Activated CD4-positive, alpha-beta T cell treated with anti-CD3 and anti-CD28 coated beads, Interleukin-2, amount 10 ng/mL, durations not matched to agents 7 days and 5 days (primary cell): ENCODE results near the gene FBXO4. TPM values are rescaled to one million over a fixed set of nuclear protein-coding genes. Genes with fewer than 3 reads are reported as not detected.

Experiments
- CTCF ChIA-PET: fragments of 350-600 bp; sonication (Branson Sonifier 250); formaldehyde crosslinking; loops from one replicate; lab custom pipeline; 2021; ENCODE audit warnings: antibody characterized with exemption; lab: Charles Lee
- POLR2A ChIA-PET: fragments of 350-600 bp; sonication (Branson Sonifier 250); formaldehyde crosslinking; loops from one replicate; lab custom pipeline; 2021; ENCODE audit warnings: antibody characterized with exemption; lab: Charles Lee
- DNase-seq: peaks from one replicate; pipeline ENCODE4 v3.0.0-alpha.2; 2020
- H3K27ac Mint-ChIP-seq: one replicate; pipeline ENCODE4 v1.8.0; 2021; ENCODE audit warnings: mild to moderate bottlenecking, moderate library complexity, mixed read lengths
- H3K27me3 Mint-ChIP-seq: one replicate; pipeline ENCODE4 v1.8.0; 2021; ENCODE audit warnings: mixed read lengths
- H3K36me3 Mint-ChIP-seq: one replicate; pipeline ENCODE4 v1.8.0; 2021; ENCODE audit warnings: low read depth, mixed read lengths
- H3K4me1 Mint-ChIP-seq: one replicate; pipeline ENCODE4 v1.8.0; 2021; ENCODE audit warnings: mixed read lengths
- H3K4me3 Mint-ChIP-seq: one replicate; pipeline ENCODE4 v1.8.0; 2021; ENCODE audit warnings: mild to moderate bottlenecking, moderate library complexity, mixed read lengths
- H3K9me3 Mint-ChIP-seq: one replicate; pipeline ENCODE4 v1.8.0; 2021; ENCODE audit warnings: mixed read lengths
- total RNA-seq, 2 experiments: library from RNA; stranded (reverse); gene quantifications; one replicate each; pipeline ENCODE4 v1.2.3, GENCODE V29; 2021

Gene FBXO4
- total RNA-seq, 2 experiments from 2014 or later = 13.9 to 14.8 TPM

- Mint-ChIP-seq H3K9me3 (peaks cover 2% of the 10 kb centered on the region), H3K4me3 (peak overlapping the region; percentile 5), H3K36me3 (peaks cover 7% of the 10 kb centered on the region), H3K27ac (peak overlapping the region; percentile 65), H3K4me1 (peaks cover 22% of the 10 kb centered on the region), H3K27me3 (peaks cover 36% of the 10 kb centered on the region)
- DNase-seq = no peak
- POLR2A ChIA-PET = no interaction called here
- CTCF ChIA-PET = interaction anchor here (0.8 to 1.2 kb wide), 4 partner anchors 8 to 152 kb away, joined by 3 to 5 read pairs (median 3); partner anchors contain the start of gene RIMOC1
Observed at GRCh38 chr5:41893074-41893851, 31.8 kb upstream of the FBXO4 start.

DNA sequence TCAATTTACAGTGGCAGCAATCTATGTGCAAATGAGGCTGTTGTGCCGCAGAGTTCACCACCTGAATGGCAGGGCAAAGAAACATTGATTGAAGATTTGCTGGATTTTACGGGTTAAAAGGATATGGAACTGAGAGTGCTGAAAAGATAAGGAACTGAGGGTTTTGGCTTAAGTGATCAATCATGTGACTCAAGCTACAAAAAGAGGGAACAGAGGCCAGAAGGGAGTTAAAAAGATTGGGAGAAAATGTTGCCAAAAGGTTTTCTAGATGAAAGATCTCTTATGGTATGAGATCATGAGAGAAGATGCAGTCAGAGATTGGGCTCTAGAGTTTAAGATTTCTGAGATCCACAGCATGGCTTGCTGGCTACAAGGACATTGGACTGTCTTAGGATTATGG lies 28.9 kb upstream of the FBXO4 start:
- ChIA-PET CTCF (interaction anchor here (0.8 kb wide), 1 partner anchor 11 kb away, joined by 3 read pairs; no protein-coding TSS in a partner anchor), POLR2A (no interaction called here)
- H3K9me3 Mint-ChIP-seq = peaks cover 2% of the 10 kb centered on the region
- DNase-seq = no peak
- H3K27ac Mint-ChIP-seq = no peak overlapping the region
- peaks cover 33% of the 10 kb centered on the region for H3K27me3 Mint-ChIP-seq
- H3K36me3 Mint-ChIP-seq = peaks cover 7% of the 10 kb centered on the region
- no peak overlapping the region for H3K4me3 Mint-ChIP-seq
- peaks cover 18% of the 10 kb centered on the region for H3K4me1 Mint-ChIP-seq

- ChIA-PET POLR2A (interaction anchor here (0.8 to 1.4 kb wide), 4 partner anchors 18 to 1117 kb away, joined by 3 to 9 read pairs (median 4); partner anchors contain the start of gene FBXO4), CTCF (interaction anchor here (0.8 to 1.4 kb wide), 6 partner anchors 9 to 1089 kb away, joined by 3 to 8 read pairs (median 6); no protein-coding TSS in a partner anchor)
- peak overlapping the region; percentile 97 for H3K4me3 Mint-ChIP-seq
- peaks cover 26% of the 10 kb centered on the region for H3K36me3 Mint-ChIP-seq
- H3K27ac Mint-ChIP-seq = peak overlapping the region; percentile 97
- DNase-seq = no peak
- H3K4me1 Mint-ChIP-seq = peaks cover 43% of the 10 kb centered on the region
- H3K27me3 Mint-ChIP-seq = peaks cover 8% of the 10 kb centered on the region
- H3K9me3 Mint-ChIP-seq = no peaks in the 10 kb centered on the region
Observed at GRCh38 chr5:41903382-41903891, 21.6 kb upstream of the FBXO4 start.

DNA sequence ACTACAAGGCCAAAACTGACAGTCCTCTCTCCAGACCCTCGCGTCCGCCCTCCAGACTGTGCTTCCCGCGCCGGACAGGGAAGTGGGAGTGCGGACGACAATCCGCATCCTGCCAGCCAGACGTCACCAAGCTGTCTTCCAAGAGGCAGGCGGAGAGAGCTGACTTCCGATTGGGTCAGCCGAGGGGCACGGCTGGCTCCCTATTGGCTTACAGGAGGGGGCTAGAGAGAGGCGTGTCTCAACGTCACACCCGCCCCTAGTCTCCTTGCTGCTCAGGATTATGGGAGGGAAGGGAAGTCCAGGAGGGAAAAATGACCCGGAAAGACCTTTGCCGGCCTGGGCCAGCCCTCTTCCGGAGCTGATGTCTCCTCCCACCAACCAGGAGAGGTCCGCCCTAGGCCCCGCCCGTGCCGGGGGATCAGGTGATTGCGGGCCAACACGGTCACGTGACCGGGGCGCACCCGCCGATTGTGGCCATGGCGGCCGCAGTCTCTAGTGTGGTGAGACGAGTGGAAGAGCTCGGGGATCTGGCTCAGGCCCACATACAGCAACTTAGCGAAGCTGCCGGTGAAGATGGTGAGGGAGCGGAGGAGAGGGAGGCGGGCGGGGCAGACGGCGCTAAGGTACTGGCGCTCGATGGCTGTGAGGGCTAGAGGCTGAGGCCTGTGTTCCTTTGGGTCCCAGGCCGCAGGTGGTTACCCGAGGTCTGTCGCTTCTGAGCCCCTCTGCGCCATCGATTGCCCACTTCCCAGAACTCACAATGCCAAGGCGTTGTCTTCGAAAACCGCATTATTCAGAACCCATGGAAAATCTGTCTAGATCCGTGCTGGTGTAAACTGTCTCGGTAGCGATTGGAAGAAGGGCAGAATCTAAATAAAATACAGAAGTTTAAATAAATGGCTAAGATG lies 20.9 kb upstream of the FBXO4 start, which contains the start of gene RIMOC1:
Gene RIMOC1 (plus strand): TSS at position 453 of the 908 bp plus-strand sequence. CDS start 24 bp downstream, at position 477.
- Mint-ChIP-seq H3K9me3 (no peaks in the 10 kb centered on the region), H3K4me3 (peak within 1 kb of the TSS; percentile 97), H3K4me1 (peaks cover 47% of the 10 kb centered on the region), H3K36me3 (peaks cover 30% of the 10 kb centered on the region), H3K27me3 (peaks cover 4% of the 10 kb centered on the region), H3K27ac (peak within 1 kb of the TSS; percentile 97)
- ChIA-PET POLR2A (interaction anchor here (0.8 to 1.4 kb wide), 5 partner anchors 19 to 1116 kb away, joined by 3 to 9 read pairs (median 3); partner anchors contain the start of gene FBXO4), CTCF (interaction anchor here (0.8 to 1.4 kb wide), 7 partner anchors 9 to 1088 kb away, joined by 3 to 8 read pairs (median 5); partner anchors contain the start of gene FBXO4)
- peak; percentile 99 for DNase-seq

GRCh38 chr5:41906151-41906550 lies 18.9 kb upstream of the FBXO4 start:
- Mint-ChIP-seq H3K27ac (no peak overlapping the region), H3K9me3 (no peaks in the 10 kb centered on the region), H3K4me3 (no peak overlapping the region), H3K4me1 (peaks cover 49% of the 10 kb centered on the region), H3K27me3 (peaks cover 3% of the 10 kb centered on the region), H3K36me3 (peaks cover 42% of the 10 kb centered on the region)
- CTCF ChIA-PET = no interaction called here
- no peak for DNase-seq
- POLR2A ChIA-PET = no interaction called here

GRCh38 chr5:41908374-41909079 lies 16.6 kb upstream of the FBXO4 start:
- H3K4me3 Mint-ChIP-seq = no peak overlapping the region
- CTCF ChIA-PET = interaction anchor here (0.6 kb wide), 1 partner anchor 15 kb away, joined by 3 read pairs; no protein-coding TSS in a partner anchor
- H3K36me3 Mint-ChIP-seq = peaks cover 56% of the 10 kb centered on the region
- no peak overlapping the region for H3K27ac Mint-ChIP-seq
- no peaks in the 10 kb centered on the region for H3K27me3 Mint-ChIP-seq
- DNase-seq = no peak
- H3K9me3 Mint-ChIP-seq = no peaks in the 10 kb centered on the region
- H3K4me1 Mint-ChIP-seq = peaks cover 42% of the 10 kb centered on the region
- POLR2A ChIA-PET = no interaction called here

GRCh38 chr5:41918105-41918504 lies 7.0 kb upstream of the FBXO4 start:
- DNase-seq = no peak
- H3K27me3 Mint-ChIP-seq = no peaks in the 10 kb centered on the region
- no peak overlapping the region for H3K4me3 Mint-ChIP-seq
- ChIA-PET POLR2A (no interaction called here), CTCF (no interaction called here)
- H3K4me1 Mint-ChIP-seq = peaks cover 1% of the 10 kb centered on the region
- peaks cover 64% of the 10 kb centered on the region for H3K36me3 Mint-ChIP-seq
- no peaks in the 10 kb centered on the region for H3K9me3 Mint-ChIP-seq
- H3K27ac Mint-ChIP-seq = no peak overlapping the region

- ChIA-PET POLR2A (interaction anchor here (0.6 kb wide), 1 partner anchor 186 kb away, joined by 3 read pairs; no protein-coding TSS in a partner anchor), CTCF (no interaction called here)
- no peak for DNase-seq
- Mint-ChIP-seq H3K27ac (no peak overlapping the region), H3K4me3 (no peak overlapping the region), H3K36me3 (peaks cover 39% of the 10 kb centered on the region), H3K9me3 (no peaks in the 10 kb centered on the region), H3K27me3 (no peaks in the 10 kb centered on the region), H3K4me1 (peaks cover 15% of the 10 kb centered on the region)
Observed at GRCh38 chr5:41921166-41921565, 3.9 kb upstream of the FBXO4 start.

DNA sequence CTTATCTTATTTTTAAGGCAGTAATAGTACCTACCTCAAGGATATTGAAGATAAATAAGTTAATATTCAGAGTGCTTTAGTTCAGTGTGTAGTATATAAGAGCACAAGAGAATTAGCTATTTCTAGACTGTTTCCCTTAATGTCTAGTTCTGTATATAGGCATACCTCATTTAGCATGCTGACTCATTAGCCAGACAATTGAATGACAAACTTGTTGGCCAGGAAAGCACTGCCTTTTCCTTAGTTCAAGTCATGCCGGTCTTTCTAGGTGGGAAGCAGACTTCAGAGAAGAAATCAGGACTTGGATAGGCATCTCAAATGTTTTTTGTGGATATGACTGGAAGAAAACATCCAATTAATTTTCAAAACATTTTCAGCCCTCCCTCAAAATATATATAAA lies 3.2 kb upstream of the FBXO4 start:
- POLR2A ChIA-PET = no interaction called here
- CTCF ChIA-PET = no interaction called here
- Mint-ChIP-seq H3K27me3 (no peaks in the 10 kb centered on the region), H3K4me1 (peaks cover 21% of the 10 kb centered on the region), H3K4me3 (no peak overlapping the region), H3K27ac (no peak overlapping the region), H3K9me3 (no peaks in the 10 kb centered on the region), H3K36me3 (peaks cover 36% of the 10 kb centered on the region)
- no peak for DNase-seq

- Mint-ChIP-seq H3K9me3 (no peaks in the 10 kb centered on the region), H3K27me3 (no peaks in the 10 kb centered on the region), H3K4me1 (peaks cover 25% of the 10 kb centered on the region), H3K4me3 (peak overlapping the region; percentile 87), H3K27ac (peak overlapping the region; percentile 95), H3K36me3 (peaks cover 23% of the 10 kb centered on the region)
- no peak for DNase-seq
- ChIA-PET POLR2A (no interaction called here), CTCF (interaction anchor here (0.7 to 1.7 kb wide), 4 partner anchors 15 to 65 kb away, joined by 3 to 5 read pairs (median 4); partner anchors contain the start of gene RIMOC1)
Observed at GRCh38 chr5:41924526-41924871, 582 bp upstream of the FBXO4 start.

DNA sequence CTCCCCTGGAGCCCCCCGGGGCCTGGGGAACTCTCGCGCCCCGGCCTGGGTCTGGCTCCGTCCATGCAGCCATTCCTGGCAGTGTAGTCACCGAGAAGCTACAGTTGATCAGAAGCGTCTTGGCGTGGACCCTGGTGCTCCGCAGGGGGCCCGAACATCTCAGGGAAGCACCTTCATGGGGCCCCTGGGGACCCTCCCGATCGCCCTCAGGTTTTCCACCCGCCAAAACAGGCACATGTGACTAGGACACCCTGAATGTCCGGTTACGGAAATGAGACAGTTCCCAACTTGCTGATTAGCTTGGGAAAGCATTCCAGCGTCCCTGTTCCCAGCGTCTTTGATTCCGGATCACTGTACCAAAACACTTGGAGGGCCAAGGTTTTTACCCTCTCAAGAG lies 472 bp downstream of the FBXO4 start:
- ChIA-PET POLR2A (interaction anchor here (0.6 to 0.9 kb wide), 2 partner anchors 22 to 825 kb away, joined by 3 to 9 read pairs; partner anchors contain the start of gene RIMOC1), CTCF (interaction anchor here (0.7 to 1.7 kb wide), 12 partner anchors 11 to 132 kb away, joined by 3 to 5 read pairs (median 3); partner anchors contain the start of gene RIMOC1)
- DNase-seq = peak; percentile 27
- peaks cover 2% of the 10 kb centered on the region for H3K9me3 Mint-ChIP-seq
- peaks cover 20% of the 10 kb centered on the region for H3K36me3 Mint-ChIP-seq
- peak overlapping the region; percentile 95 for H3K27ac Mint-ChIP-seq
- peaks cover 25% of the 10 kb centered on the region for H3K4me1 Mint-ChIP-seq
- H3K27me3 Mint-ChIP-seq = no peaks in the 10 kb centered on the region
- peak overlapping the region; percentile 87 for H3K4me3 Mint-ChIP-seq
